ENCODE results near the gene DEAF1. TPM values are rescaled to one million over a fixed set of nuclear protein-coding genes. Genes with fewer than 3 reads are reported as not detected.

The DEAF1 gene
- polyA plus RNA-seq, result 8.1 to 13.1 TPM (median 8.2 TPM) in 3 replicates
- 15.0 TPM for polyA plus RNA-seq (2011; ENCODE audit: low read depth)
- polyA plus RNA-seq (2011; cell fraction: cytosol; rRNA removed), result 5.6 and 15.1 TPM in 2 replicates
- polyA plus RNA-seq (2011; cell fraction: nucleus; rRNA removed), result 12.8 and 17.6 TPM in 2 replicates
- polyA plus RNA-seq (2012; ENCODE audit: low replicate concordance), result 14.6 and 24.8 TPM in 2 replicates
- polyA minus RNA-seq, result 8.6 to 13.3 TPM (median 10.6 TPM) in 3 replicates
- 24.6 TPM for polyA minus RNA-seq (2011; cell fraction: cytosol; rRNA and poly(A)+ RNA removed)
- polyA minus RNA-seq (2011; cell fraction: nucleus; rRNA and poly(A)+ RNA removed), result 16.9 and 23.3 TPM in 2 replicates

GRCh38 chr11:694563-695287 lies at the start of gene DEAF1:
DEAF1 (minus strand) TSS chr11:695222; CDS start chr11:695047, 175 bp downstream.
- Histone ChIP-seq H3K4me3 (ENCODE audit: control insufficient read depth in 2 of 3, extremely low read depth in 1 of 3, insufficient read depth in 2 of 3, low read depth in 1 of 3, low read length in 3 of 3) (peak within 1 kb of the TSS; percentile 83 to 91 (median 84)), H3K27me3 (ENCODE audit: control insufficient read depth, extremely low read depth, insufficient read depth, low read length) (no peaks in the 10 kb centered on the region), H4K20me1 (ENCODE audit: control insufficient read depth, extremely low read depth, insufficient read depth, low read length) (no peaks in the 10 kb centered on the region), H2AFZ (ENCODE audit: control insufficient read depth, low read length) (peak within 1 kb of the TSS; percentile 86), H3K36me3 (ENCODE audit: control insufficient read depth in 2 of 2, extremely low read depth in 1 of 2, insufficient read depth in 2 of 2, low read length in 2 of 2) (peaks cover 2 to 16% of the 10 kb centered on the region in 2 experiments), H3K9ac (ENCODE audit: control insufficient read depth, extremely low read depth, insufficient read depth, low read length) (peak within 1 kb of the TSS; percentile 99), H3K79me2 (ENCODE audit: control insufficient read depth, insufficient read depth, low read length) (peaks cover 35% of the 10 kb centered on the region), H3K9me3 (ENCODE audit: control insufficient read depth, low read depth, low read length) (no peaks in the 10 kb centered on the region), H3K27ac (ENCODE audit: control insufficient read depth, insufficient read depth, low read length) (peak within 1 kb of the TSS; percentile 97), H3K4me1 (ENCODE audit: control insufficient read depth, extremely low read depth, insufficient read depth, low read length) (peaks cover 48% of the 10 kb centered on the region), H3K9me1 (ENCODE audit: control insufficient read depth, extremely low read depth, insufficient read depth, low read length) (no peaks in the 10 kb centered on the region), H3K4me2 (ENCODE audit: control insufficient read depth, extremely low read depth, insufficient read depth, low read depth, low read length) (peak within 1 kb of the TSS; percentile 83)
- dilution Hi-C loops (cut with MboI; ENCODE audit: extremely low pct_ligation_motif_present, low sequenced_read_pairs), result no loop called here
- DNase-seq (ENCODE audit: low read depth, low spot score) (peak; percentile 71), FAIRE-seq (no peak)
- TF ChIP-seq EZH2 (IDR thresholded peaks at IDR 0.05; ENCODE audit: low read length) (no peak), CTCF (optimal IDR thresholded peaks at IDR 0.05 in 1 of 3, IDR thresholded peaks at IDR 0.05 in 1 of 3, conservative IDR thresholded peaks at IDR 0.05 in 1 of 3; ENCODE audit: extremely low read depth in 1 of 3, insufficient read depth in 2 of 3, low read length in 3 of 3) (no peak)

GRCh38 chr11:742571-743201 lies 47.7 kb upstream of the DEAF1 start:
- Histone ChIP-seq H3K9me1 (ENCODE audit: control insufficient read depth, extremely low read depth, insufficient read depth, low read length) (no peaks in the 10 kb centered on the region), H3K27ac (ENCODE audit: control insufficient read depth, insufficient read depth, low read length) (no peak overlapping the region), H2AFZ (ENCODE audit: control insufficient read depth, low read length) (no peak overlapping the region), H3K4me2 (ENCODE audit: control insufficient read depth, extremely low read depth, insufficient read depth, low read depth, low read length) (no peak overlapping the region), H3K4me1 (ENCODE audit: control insufficient read depth, extremely low read depth, insufficient read depth, low read length) (peaks cover 12% of the 10 kb centered on the region), H3K4me3 (ENCODE audit: control insufficient read depth in 2 of 3, extremely low read depth in 1 of 3, insufficient read depth in 2 of 3, low read depth in 1 of 3, low read length in 3 of 3) (no peak overlapping the region), H3K27me3 (ENCODE audit: control insufficient read depth, extremely low read depth, insufficient read depth, low read length) (no peaks in the 10 kb centered on the region), H3K36me3 (ENCODE audit: control insufficient read depth in 2 of 2, extremely low read depth in 1 of 2, insufficient read depth in 2 of 2, low read length in 2 of 2) (no peaks in the 10 kb centered on the region), H3K79me2 (ENCODE audit: control insufficient read depth, insufficient read depth, low read length) (peaks cover 4% of the 10 kb centered on the region), H3K9me3 (ENCODE audit: control insufficient read depth, low read depth, low read length) (no peaks in the 10 kb centered on the region), H3K9ac (ENCODE audit: control insufficient read depth, extremely low read depth, insufficient read depth, low read length) (no peak overlapping the region), H4K20me1 (ENCODE audit: control insufficient read depth, extremely low read depth, insufficient read depth, low read length) (no peaks in the 10 kb centered on the region)
- no peak for DNase-seq (ENCODE audit: low read depth, low spot score)
- FAIRE-seq, result no peak
- no peak for TF ChIP-seq CTCF (optimal IDR thresholded peaks at IDR 0.05 in 1 of 3, IDR thresholded peaks at IDR 0.05 in 1 of 3, conservative IDR thresholded peaks at IDR 0.05 in 1 of 3; ENCODE audit: extremely low read depth in 1 of 3, insufficient read depth in 2 of 3, low read length in 3 of 3)
- TF ChIP-seq EZH2 (IDR thresholded peaks at IDR 0.05; ENCODE audit: low read length), result no peak
- dilution Hi-C loops (cut with MboI; ENCODE audit: extremely low pct_ligation_motif_present, low sequenced_read_pairs), result no loop called here

All from keratinocyte (primary cell).